ENCODE data around the gene MED7. TPM values are rescaled to one million over a fixed set of nuclear protein-coding genes. Genes with fewer than 3 reads are reported as not detected.

Gene MED7
- polyA plus RNA-seq, 4 donors = 7.8 to 16.0 (median 12.3) TPM

GRCh38 chr5:157157293-157157891, 14.7 kb upstream of the MED7 start:
- Histone ChIP-seq H3K9me3 (ENCODE audit: control insufficient read depth in 2 of 2, insufficient read depth in 1 of 2, low read depth in 1 of 2, low read length in 1 of 2) (no peaks in the 10 kb centered on the region), H3K27ac (ENCODE audit: low read depth in 1 of 3, low read length in 2 of 3) (peak overlapping the region in 1 of 3 donors; percentile 25), H3K4me3 (ENCODE audit: low read depth in 1 of 3, low read length in 3 of 3) (no peak overlapping the region), H3K27me3 (ENCODE audit: control insufficient read depth in 3 of 3, insufficient read depth in 3 of 3, low read length in 3 of 3) (no peaks in the 10 kb centered on the region), H3K36me3 (ENCODE audit: control insufficient read depth in 3 of 3, insufficient read depth in 2 of 3, low read depth in 1 of 3, low read length in 3 of 3) (no peaks in the 10 kb centered on the region), H3K4me1 (ENCODE audit: control insufficient read depth in 3 of 3, insufficient read depth in 2 of 3, low read depth in 1 of 3, low read length in 2 of 3) (peaks cover 0 to 4% (median 0%) of the 10 kb centered on the region in 3 donors)
- FAIRE-seq = no peak
- 11 to 72% (median 27%) methylated on average over 1 of the region's 1 CpG for WGBS, 3 donors
- DNase-seq = peak; percentile 42 to 74

GRCh38 chr5:157155297-157155696, 12.6 kb upstream of the MED7 start:
- Histone ChIP-seq H3K9me3 (ENCODE audit: control insufficient read depth in 2 of 2, insufficient read depth in 1 of 2, low read depth in 1 of 2, low read length in 1 of 2) (no peaks in the 10 kb centered on the region), H3K4me3 (ENCODE audit: low read depth in 1 of 3, low read length in 3 of 3) (no peak overlapping the region), H3K27me3 (ENCODE audit: control insufficient read depth in 3 of 3, insufficient read depth in 3 of 3, low read length in 3 of 3) (no peaks in the 10 kb centered on the region), H3K4me1 (ENCODE audit: control insufficient read depth in 3 of 3, insufficient read depth in 2 of 3, low read depth in 1 of 3, low read length in 2 of 3) (peaks cover 0 to 4% (median 0%) of the 10 kb centered on the region in 3 donors), H3K27ac (ENCODE audit: low read depth in 1 of 3, low read length in 2 of 3) (no peak overlapping the region), H3K36me3 (ENCODE audit: control insufficient read depth in 3 of 3, insufficient read depth in 2 of 3, low read depth in 1 of 3, low read length in 3 of 3) (no peaks in the 10 kb centered on the region)
- WGBS, 3 donors = 72 to 80% (median 77%) methylated on average over 3 of the region's 3 CpGs
- no peak for DNase-seq
- no peak for FAIRE-seq

- H3K4me3 ChIP-seq (ENCODE audit: low read depth in 1 of 3, low read length in 3 of 3) = no peak overlapping the region
- no peaks in the 10 kb centered on the region for H3K27me3 ChIP-seq (ENCODE audit: control insufficient read depth in 3 of 3, insufficient read depth in 3 of 3, low read length in 3 of 3)
- H3K9me3 ChIP-seq (ENCODE audit: control insufficient read depth in 2 of 2, insufficient read depth in 1 of 2, low read depth in 1 of 2, low read length in 1 of 2) = no peaks in the 10 kb centered on the region
- H3K27ac ChIP-seq (ENCODE audit: low read depth in 1 of 3, low read length in 2 of 3) = no peak overlapping the region
- no peak for FAIRE-seq
- no peak for DNase-seq
- WGBS, 3 donors = 72 to 84% (median 81%) methylated on average over 3 of the region's 3 CpGs
- no peaks in the 10 kb centered on the region for H3K36me3 ChIP-seq (ENCODE audit: control insufficient read depth in 3 of 3, insufficient read depth in 2 of 3, low read depth in 1 of 3, low read length in 3 of 3)
- no peaks in the 10 kb centered on the region for H3K4me1 ChIP-seq (ENCODE audit: control insufficient read depth in 3 of 3, insufficient read depth in 2 of 3, low read depth in 1 of 3, low read length in 2 of 3)
Observed at GRCh38 chr5:157150995-157151394, 8.3 kb upstream of the MED7 start.

GRCh38 chr5:157148734-157149615, 6.3 kb upstream of the MED7 start:
- no peak overlapping the region for H3K27ac ChIP-seq (ENCODE audit: low read depth in 1 of 3, low read length in 2 of 3)
- WGBS, 3 donors = 65 to 77% (median 76%) methylated on average over 14 of the region's 14 CpGs
- H3K4me3 ChIP-seq (ENCODE audit: low read depth in 1 of 3, low read length in 3 of 3) = no peak overlapping the region
- FAIRE-seq (no peak), DNase-seq (peak; percentile 77 to 83)
- peaks cover 0 to 1% (median 0%) of the 10 kb centered on the region in 3 donors for H3K4me1 ChIP-seq (ENCODE audit: control insufficient read depth in 3 of 3, insufficient read depth in 2 of 3, low read depth in 1 of 3, low read length in 2 of 3)
- no peaks in the 10 kb centered on the region for H3K36me3 ChIP-seq (ENCODE audit: control insufficient read depth in 3 of 3, insufficient read depth in 2 of 3, low read depth in 1 of 3, low read length in 3 of 3)
- H3K27me3 ChIP-seq (ENCODE audit: control insufficient read depth in 3 of 3, insufficient read depth in 3 of 3, low read length in 3 of 3) = no peaks in the 10 kb centered on the region
- H3K9me3 ChIP-seq (ENCODE audit: control insufficient read depth in 2 of 2, insufficient read depth in 1 of 2, low read depth in 1 of 2, low read length in 1 of 2) = no peaks in the 10 kb centered on the region

- peak in 1 of 2 donors; percentile 77 for DNase-seq
- H3K27ac ChIP-seq (ENCODE audit: low read depth in 1 of 3, low read length in 2 of 3) = peak overlapping the region; percentile 83 to 98 (median 83)
- peaks cover 0 to 6% (median 4%) of the 10 kb centered on the region in 3 donors for H3K4me1 ChIP-seq (ENCODE audit: control insufficient read depth in 3 of 3, insufficient read depth in 2 of 3, low read depth in 1 of 3, low read length in 2 of 3)
- FAIRE-seq = no peak
- H3K4me3 ChIP-seq (ENCODE audit: low read depth in 1 of 3, low read length in 3 of 3) = peak overlapping the region; percentile 3 to 97 (median 87)
- WGBS, 3 donors = 2 to 11% (median 4%) methylated on average over 33 of the region's 33 CpGs
- H3K27me3 ChIP-seq (ENCODE audit: control insufficient read depth in 3 of 3, insufficient read depth in 3 of 3, low read length in 3 of 3) = no peaks in the 10 kb centered on the region
- H3K36me3 ChIP-seq (ENCODE audit: control insufficient read depth in 3 of 3, insufficient read depth in 2 of 3, low read depth in 1 of 3, low read length in 3 of 3) = peaks cover 0 to 3% (median 0%) of the 10 kb centered on the region in 3 donors
- no peaks in the 10 kb centered on the region for H3K9me3 ChIP-seq (ENCODE audit: control insufficient read depth in 2 of 2, insufficient read depth in 1 of 2, low read depth in 1 of 2, low read length in 1 of 2)
Observed at GRCh38 chr5:157143127-157143971, 684 bp upstream of the MED7 start.

GRCh38 chr5:157137691-157138090, 5.0 kb downstream of the MED7 start:
- H3K27me3 ChIP-seq (ENCODE audit: control insufficient read depth in 3 of 3, insufficient read depth in 3 of 3, low read length in 3 of 3) = no peaks in the 10 kb centered on the region
- DNase-seq (no peak), FAIRE-seq (no peak)
- H3K36me3 ChIP-seq (ENCODE audit: control insufficient read depth in 3 of 3, insufficient read depth in 2 of 3, low read depth in 1 of 3, low read length in 3 of 3) = peaks cover 0 to 11% (median 4%) of the 10 kb centered on the region in 3 donors
- H3K4me3 ChIP-seq (ENCODE audit: low read depth in 1 of 3, low read length in 3 of 3) = no peak overlapping the region
- no peaks in the 10 kb centered on the region for H3K9me3 ChIP-seq (ENCODE audit: control insufficient read depth in 2 of 2, insufficient read depth in 1 of 2, low read depth in 1 of 2, low read length in 1 of 2)
- 96 to 99% (median 98%) methylated on average over 6 of the region's 6 CpGs for WGBS, 3 donors
- H3K4me1 ChIP-seq (ENCODE audit: control insufficient read depth in 3 of 3, insufficient read depth in 2 of 3, low read depth in 1 of 3, low read length in 2 of 3) = peaks cover 0 to 4% (median 0%) of the 10 kb centered on the region in 3 donors
- no peak overlapping the region for H3K27ac ChIP-seq (ENCODE audit: low read depth in 1 of 3, low read length in 2 of 3)

GRCh38 chr5:157132281-157132612, 10.4 kb downstream of the MED7 start:
- Histone ChIP-seq H3K27me3 (ENCODE audit: control insufficient read depth in 3 of 3, insufficient read depth in 3 of 3, low read length in 3 of 3) (no peaks in the 10 kb centered on the region), H3K36me3 (ENCODE audit: control insufficient read depth in 3 of 3, insufficient read depth in 2 of 3, low read depth in 1 of 3, low read length in 3 of 3) (peaks cover 0 to 4% (median 0%) of the 10 kb centered on the region in 3 donors), H3K27ac (ENCODE audit: low read depth in 1 of 3, low read length in 2 of 3) (no peak overlapping the region), H3K4me3 (ENCODE audit: low read depth in 1 of 3, low read length in 3 of 3) (no peak overlapping the region), H3K4me1 (ENCODE audit: control insufficient read depth in 3 of 3, insufficient read depth in 2 of 3, low read depth in 1 of 3, low read length in 2 of 3) (no peaks in the 10 kb centered on the region), H3K9me3 (ENCODE audit: control insufficient read depth in 2 of 2, insufficient read depth in 1 of 2, low read depth in 1 of 2, low read length in 1 of 2) (no peaks in the 10 kb centered on the region)
- no peak for DNase-seq
- FAIRE-seq = no peak
- 10 to 16% (median 13%) methylated on average over 1 of the region's 1 CpG for WGBS, 3 donors

DNA sequence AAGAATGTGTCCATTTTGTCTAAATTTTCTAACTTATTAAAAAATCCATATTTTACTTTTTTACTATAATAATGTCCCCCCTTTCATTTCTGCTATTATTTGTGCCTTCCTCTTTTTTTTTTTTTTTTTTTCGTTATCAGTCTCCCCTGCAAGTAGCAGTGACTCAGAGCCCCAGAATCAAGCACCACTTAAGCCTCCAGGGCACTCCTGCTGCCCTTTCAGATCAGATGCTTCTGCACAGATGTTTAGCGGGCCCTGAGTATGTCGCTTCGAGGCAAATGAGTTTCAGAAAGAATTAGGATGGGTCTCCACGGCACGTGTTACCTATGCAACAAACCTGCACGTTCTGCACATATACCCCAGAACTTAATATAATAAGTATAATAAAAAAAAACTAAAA, 11.7 kb downstream of the MED7 start:
- FAIRE-seq (no peak), DNase-seq (no peak)
- Histone ChIP-seq H3K36me3 (ENCODE audit: control insufficient read depth in 3 of 3, insufficient read depth in 2 of 3, low read depth in 1 of 3, low read length in 3 of 3) (no peaks in the 10 kb centered on the region), H3K4me3 (ENCODE audit: low read depth in 1 of 3, low read length in 3 of 3) (no peak overlapping the region), H3K27me3 (ENCODE audit: control insufficient read depth in 3 of 3, insufficient read depth in 3 of 3, low read length in 3 of 3) (no peaks in the 10 kb centered on the region), H3K9me3 (ENCODE audit: control insufficient read depth in 2 of 2, insufficient read depth in 1 of 2, low read depth in 1 of 2, low read length in 1 of 2) (no peaks in the 10 kb centered on the region), H3K4me1 (ENCODE audit: control insufficient read depth in 3 of 3, insufficient read depth in 2 of 3, low read depth in 1 of 3, low read length in 2 of 3) (no peaks in the 10 kb centered on the region), H3K27ac (ENCODE audit: low read depth in 1 of 3, low read length in 2 of 3) (no peak overlapping the region)
- 60 to 64% (median 63%) methylated on average over 7 of the region's 7 CpGs for WGBS, 3 donors

Measured in small intestine (tissue), 7 donors.